HG03342 (cell line): ENCODE data around the gene BATF3.
"Not testable (repeated sequence)": the region's sequence is repeated elsewhere in the genome, so short reads cannot be mapped to it uniquely, and the experiment has no call there.

Source experiments
- ATAC-seq: cut with Tn5 transposase; IDR thresholded peaks from one replicate; pipeline ENCODE4 v1.9.1; 2021; ENCODE audit warnings: mild to moderate bottlenecking, moderate library complexity; ENCODE audit not compliant: unreplicated experiment

The BATF3 gene

GRCh38 chr1:212664409-212665199, 35.0 kb downstream of the BATF3 start:
- no peak for ATAC-seq

DNA sequence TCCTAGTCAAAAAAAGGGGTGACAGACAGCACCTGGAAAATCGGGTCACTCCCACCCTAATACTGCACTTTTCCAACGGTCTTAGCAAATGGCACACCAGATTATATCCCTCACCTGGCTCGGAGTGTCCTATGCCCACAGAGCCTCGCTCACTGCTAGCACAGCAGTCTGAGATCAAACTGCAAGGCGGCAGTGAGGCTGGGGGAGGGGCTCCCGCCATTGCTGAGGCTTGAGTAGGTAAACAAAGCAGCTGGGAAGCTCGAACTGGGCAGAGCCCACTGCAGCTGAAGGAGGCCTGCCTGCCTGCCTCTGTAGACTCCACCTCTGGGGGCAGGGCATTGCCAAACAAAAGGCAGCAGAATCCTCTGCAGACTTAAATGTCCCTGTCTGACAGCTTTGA, 41.4 kb downstream of the BATF3 start:
- ATAC-seq: not testable (repeated sequence)

DNA sequence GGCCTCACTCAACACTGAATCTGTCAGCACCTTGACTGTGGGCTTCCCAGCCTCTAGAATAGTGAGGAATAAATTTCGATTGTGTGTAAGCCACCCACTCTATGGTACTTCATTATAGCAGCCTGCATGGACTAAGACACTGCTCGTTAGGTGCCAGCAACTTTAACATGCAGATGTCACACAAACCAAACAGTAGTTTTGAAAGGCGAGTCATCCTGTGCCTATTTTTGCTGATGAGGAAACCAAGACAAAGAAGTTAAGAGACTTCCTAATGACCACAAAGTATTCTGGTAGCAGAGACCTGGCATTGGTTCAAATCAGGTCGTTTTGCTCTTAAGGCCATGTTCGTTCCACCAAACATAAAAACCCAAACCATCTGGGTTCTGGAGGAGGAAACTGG, 42.9 kb downstream of the BATF3 start:
- ATAC-seq: no peak

DNA sequence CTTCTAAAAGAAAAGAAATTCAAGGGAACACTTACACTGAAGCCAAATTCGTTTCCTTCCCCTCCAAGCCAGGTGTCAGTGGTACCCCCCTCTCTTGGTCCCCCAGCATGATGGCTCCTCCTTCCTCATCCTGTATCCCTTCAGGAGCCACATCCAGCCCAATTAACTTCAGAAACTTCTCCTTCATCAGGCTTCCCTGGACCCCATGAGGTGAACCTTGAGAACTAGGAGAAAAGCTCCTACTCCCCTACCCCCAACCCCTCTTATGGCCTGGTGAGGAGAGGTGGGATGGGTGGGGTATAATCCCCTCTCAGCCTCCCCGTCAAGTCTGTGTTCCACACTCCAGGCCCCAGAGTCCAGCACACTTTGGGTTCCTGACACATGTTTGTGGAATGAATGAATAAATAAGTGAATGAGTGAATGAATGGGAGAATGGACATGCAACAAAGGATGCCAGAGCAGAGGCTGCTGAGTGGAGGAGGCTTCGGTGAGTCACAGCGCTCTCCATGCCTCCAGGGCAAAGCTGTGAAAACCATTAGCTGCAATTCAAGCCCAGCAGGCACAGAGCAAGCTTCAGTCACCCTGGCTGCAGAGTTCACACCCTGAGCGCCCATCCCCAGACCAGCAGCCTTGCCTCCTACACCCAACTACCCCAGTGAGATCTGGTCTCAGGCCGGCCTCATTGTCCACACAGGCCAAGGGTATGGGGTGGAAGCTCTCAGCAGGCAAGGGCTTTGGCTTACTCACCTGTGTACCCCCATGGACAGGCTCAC, 43.8 kb downstream of the BATF3 start:
- ATAC-seq: no peak

- no peak for ATAC-seq
Measured at GRCh38 chr1:212652609-212653008, 47.0 kb downstream of the BATF3 start.

DNA sequence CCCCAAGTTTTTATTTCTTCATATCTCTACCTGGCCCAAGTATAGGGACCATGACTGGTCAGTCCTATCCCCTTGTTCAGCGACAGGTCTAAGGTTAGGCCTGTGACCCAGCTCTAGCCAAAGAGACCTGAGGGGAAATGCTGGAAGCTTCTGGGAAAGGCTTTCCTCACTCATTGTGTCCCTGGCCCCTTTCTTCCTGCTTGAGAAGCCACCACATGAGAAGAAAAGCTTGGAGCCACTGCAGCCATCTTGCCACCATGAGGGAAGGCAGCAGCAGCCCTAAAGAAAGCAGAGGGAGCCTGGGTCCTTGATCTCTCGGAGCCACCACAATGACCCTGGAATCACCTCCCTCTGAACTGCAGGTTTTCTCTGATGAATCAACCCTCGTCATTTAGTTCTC, 47.7 kb downstream of the BATF3 start:
- no peak for ATAC-seq

GRCh38 chr1:212651521-212651920, 48.1 kb downstream of the BATF3 start:
- no peak for ATAC-seq

- ATAC-seq: no peak
Measured at GRCh38 chr1:212650228-212650627, 49.4 kb downstream of the BATF3 start.

DNA sequence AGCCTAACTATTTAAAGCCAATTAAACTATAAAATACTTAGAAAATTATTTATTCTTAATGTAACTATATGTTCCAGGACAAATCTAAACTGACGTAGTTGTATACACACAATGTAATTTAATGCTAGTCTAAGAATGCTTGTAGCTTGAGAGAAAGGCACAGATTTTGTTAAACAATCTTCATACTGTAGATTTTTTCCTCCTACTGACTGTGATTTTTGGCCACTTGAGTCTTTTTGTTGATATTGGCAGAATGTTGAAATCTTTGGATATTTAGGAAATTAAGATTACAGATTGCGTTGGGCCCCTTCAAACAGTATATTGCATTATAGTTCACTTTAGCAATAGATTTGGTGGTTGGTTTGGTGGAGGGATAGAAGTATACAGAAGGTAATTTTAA, 50.6 kb downstream of the BATF3 start:
- no peak for ATAC-seq

- no peak for ATAC-seq
Measured at GRCh38 chr1:212648431-212648830, 51.2 kb downstream of the BATF3 start.

GRCh38 chr1:212647004-212647403, 52.6 kb downstream of the BATF3 start:
- no peak for ATAC-seq

DNA sequence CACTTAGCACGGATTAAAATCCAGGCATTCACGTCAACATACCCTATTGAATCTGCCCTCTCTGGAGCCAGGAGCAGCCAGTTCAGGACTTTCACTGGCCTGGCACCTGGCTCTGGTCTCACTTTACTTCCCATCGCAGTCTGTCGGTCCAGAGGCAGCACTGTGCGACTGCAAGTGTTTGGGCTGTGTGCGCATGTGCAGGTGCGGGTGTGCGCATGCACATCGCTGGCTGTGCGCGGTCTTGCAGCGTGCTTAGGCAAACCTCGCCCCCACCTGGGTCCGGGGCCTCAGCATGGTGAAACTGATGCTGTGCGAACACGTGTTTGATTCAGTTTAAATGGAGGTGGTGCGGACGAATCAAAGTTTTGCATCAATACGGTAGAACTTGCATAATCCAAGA, 53.1 kb downstream of the BATF3 start:
- no peak for ATAC-seq

- ATAC-seq: no peak
Measured at GRCh38 chr1:212645546-212646543, 53.8 kb downstream of the BATF3 start.

DNA sequence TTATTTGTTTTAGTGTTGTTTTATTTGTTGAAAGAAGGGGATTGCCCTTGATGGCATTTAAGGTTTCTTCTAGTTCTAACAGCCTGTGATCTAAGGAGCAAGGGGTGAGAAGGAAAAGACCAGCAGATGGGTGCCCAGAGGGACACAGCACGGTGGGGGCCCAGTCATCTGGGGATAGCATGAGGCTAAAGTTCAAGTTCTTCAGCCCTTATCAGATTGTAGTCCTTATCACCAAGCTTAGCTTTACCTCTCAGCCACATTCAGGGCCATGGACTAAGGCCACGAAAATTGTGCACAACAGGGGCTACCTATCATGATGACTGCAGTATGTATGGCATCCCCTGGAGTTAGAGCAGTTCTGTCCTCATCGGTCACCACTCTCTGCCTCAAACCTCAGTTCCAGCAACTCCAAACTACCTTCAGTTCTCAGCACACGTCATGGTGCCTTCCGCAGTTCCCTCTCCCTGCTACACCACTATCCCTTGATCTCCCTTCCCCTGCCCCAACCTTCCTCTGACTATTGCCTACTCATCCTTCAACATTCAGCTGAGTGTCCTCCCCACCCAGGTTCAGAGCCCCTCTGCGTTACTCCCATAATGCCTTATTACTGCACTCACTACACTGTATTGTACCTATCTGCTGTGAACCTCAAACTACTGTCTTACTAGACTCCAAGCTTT, 54.6 kb downstream of the BATF3 start:
- ATAC-seq: no peak

DNA sequence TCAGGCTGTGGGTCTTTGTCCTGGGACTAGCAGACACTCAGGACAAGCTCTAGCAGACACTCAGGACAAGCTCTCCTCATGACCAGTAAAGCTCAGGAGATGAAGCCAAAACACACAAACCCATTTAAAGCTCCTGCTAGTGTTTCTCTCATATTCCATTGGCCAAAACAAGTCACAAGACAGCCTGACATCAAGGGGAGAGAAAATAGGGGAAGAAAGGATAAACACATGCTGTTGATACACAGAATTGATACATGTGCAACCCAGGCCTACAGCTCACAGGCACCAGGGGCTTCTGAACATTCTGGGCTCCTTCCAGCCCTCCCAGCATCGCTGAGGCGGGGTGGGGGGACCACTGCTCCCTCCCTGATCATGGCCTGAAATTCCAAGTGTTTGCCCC, 55.8 kb downstream of the BATF3 start:
- no peak for ATAC-seq

DNA sequence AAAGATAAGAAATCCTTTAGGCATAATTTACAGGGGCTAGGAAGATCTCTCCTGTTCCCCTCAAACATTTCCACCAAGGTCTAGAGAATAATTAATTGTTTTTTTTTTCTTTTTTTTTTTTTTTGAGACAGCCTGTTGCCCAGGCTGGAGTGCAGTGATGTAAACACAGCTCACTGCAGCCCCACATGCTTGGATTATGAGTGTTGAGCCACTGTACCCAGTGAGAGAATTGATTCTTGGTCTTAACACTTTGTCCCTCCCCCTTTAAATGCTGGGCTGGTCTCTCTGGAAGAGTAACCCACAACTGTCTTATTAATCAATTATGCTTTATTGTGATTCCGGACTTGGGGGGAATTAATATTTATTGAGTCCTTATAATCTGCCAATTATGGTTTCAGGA, 57.7 kb downstream of the BATF3 start:
- ATAC-seq: no peak

DNA sequence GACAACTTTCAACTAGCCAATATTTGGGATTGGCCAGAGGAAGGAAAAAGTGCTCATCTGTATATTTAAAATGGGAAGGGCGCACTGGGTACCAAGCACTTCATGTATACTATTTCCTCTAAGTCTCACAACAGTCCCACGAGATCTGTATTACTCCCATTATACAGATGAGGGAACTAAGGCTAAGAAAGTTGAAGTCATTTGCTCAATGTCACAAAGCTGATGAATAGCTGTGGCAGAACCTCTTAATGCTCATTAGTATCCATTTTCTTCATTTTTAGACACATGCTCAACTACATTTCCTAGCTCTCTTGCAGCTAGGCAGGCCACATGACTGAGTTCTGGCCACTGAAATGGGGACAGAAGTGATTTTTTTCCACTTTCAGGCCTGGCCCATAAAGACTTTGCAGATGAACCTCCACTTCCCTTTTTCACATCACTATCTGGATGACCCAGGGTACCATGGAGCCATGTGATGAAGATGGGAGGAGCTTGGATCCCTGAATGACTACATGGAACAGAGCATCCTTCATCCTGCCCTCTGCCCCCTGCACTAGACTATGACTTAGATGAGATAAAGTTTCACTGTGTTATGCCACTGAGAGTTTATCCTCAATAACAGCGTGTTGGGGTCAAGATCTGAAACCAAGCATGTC, 59.3 kb downstream of the BATF3 start:
- ATAC-seq: no peak

DNA sequence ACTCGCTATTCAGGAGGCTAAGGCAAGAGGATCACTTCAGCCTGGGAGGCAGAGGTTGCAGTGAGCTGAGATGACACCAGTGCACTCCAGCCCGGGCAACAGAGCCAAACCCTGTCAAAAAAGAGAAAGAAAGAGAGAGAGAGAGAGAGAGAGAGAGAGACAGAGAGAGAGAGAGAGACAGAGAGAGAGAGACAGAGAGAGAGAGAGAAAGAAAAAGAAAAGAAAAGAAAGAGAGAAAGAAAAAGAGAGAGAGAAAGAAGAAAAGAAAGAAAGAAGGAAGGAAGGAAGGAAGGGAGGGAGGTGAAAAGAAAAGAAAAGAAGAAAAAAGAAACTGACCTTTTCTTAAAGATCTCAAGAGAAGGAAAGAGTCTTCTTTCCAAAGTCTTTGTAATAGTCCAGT, 60.1 kb downstream of the BATF3 start:
- ATAC-seq: not testable (repeated sequence)

DNA sequence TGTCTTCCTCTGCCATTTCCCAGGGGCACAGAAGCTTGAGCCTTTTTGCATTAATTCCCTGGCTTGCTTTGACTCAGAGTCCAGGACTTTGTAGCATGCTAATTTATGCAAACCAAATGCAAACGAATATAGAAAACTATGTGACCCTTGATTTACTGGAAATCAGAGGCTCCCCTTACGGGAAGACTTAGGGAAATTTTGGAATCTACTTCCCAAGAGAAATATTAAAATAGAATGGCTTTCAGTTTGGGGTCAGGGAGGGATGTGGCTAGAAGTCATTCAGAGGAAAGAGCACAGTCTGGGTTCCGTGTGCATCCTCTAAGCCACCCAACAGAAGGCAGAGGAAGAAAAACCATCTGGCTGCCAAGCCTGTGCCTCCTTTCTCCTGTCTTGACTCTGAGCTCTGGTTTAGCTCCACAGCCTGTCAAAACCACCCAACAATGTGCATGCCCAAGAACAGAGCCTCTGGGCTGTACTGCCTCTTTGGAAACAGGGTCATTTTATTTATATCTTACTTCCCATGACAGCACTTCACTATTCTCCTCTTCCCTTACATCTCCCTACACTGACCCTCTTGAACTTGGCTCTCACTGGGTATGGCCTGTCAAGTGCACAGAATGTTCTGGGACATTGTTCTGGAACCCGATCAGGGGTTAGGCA, 61.0 kb downstream of the BATF3 start:
- no peak for ATAC-seq

DNA sequence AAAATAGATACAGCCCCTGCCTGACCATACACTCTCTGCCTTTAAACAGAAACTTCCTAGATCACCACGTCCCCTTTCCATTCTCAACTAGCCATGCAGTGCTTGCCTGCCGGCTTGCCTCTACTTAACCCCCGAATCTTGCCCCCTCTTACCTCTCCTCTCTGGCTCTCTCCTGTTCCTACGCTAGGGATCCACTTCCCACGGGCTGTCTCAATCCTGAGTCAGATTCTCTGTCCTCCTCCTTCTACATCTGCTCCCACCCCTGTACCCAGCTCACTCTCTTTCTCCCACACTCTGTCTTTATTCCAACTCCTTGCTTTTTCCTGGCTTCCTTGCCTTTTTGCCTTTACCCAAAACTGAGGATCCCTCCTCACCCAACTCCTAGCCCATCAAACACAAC, 61.7 kb downstream of the BATF3 start:
- ATAC-seq: no peak
